HG03095 (cell line): Measurements from ENCODE around the gene ATG4C.

Experiments used
- ATAC-seq: cut with Tn5 transposase; IDR thresholded peaks from one replicate; pipeline ENCODE4 v1.9.1; 2021; ENCODE audit warnings: moderate library complexity; ENCODE audit not compliant: unreplicated experiment

Gene ATG4C

DNA sequence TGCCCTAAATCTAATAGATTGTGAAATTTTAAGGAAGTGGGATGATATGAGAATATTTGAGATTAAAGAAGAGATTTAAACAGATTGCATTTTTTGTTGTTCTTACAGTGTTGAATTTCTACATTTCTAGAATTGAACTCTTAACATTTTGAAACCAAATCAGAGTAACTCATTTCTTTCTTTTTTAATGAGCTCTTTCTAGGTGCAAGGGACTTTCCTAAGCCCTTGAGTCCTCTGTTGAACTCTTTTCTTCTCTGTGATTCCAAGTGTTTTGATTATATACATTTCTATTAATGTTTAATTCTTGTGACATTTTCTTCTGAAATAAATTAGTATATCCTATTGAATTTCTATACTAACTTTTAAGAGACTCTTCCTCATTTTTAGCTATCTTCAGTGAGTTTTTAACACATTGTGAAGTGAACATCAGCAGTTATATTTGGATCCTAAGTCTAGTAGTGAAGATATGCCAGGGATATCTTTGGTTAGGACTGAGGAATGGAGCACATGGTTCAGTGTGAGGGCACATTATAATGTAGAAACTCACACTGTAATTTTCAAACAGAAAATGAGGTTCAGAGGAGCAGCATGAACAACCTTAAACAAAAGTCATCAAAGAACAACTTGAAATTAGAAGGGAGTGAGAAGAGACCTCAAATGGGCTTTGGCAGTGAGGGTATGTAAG lies 53.1 kb downstream of the ATG4C start:
- no peak for ATAC-seq

DNA sequence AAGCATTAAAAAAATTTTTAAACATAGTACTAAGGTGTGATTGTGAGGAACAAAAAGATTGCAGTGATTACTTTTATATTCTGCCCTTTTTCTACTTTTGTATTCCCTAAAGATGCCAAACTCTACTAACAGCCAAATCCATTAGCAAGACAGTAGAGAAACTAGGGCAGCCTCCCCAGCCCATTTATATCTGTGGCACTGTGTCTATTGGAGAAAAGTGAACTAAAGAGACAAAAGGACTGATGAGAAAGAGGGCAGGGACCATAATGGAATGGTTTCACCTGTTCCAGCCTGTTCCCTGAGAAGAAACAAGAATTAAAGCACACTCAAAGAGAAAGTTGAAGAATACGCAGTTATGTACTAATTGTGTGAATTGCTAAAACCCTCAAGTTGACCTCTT lies 56.6 kb downstream of the ATG4C start:
- no peak for ATAC-seq

DNA sequence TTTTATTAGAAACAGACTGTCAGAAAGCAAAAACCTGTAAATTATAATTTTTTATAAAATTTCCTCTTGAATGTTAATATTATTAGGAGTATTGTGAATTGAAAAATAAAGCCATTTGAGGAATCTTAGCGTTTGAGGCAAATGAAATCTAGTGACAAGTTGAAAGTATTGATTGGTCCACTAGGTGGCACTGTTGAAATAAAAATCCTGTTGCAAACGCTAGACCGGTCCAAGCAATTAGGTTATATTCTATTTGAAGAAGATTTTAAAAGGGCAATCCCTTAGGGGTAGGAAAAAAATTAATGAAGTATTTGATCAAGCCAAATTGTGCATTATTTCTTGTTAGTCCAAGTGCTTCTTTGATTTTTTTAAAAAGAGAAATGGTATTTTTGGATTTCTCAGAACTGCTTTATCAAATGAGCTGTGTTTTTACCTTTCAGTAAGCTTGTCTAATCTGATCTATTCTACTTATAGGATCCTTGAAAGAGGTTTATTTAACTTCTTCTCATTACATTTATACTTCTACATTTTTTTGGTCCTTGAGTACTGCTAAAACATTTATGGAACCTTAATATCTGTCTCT lies 57.7 kb downstream of the ATG4C start:
- ATAC-seq = peak; percentile 72

DNA sequence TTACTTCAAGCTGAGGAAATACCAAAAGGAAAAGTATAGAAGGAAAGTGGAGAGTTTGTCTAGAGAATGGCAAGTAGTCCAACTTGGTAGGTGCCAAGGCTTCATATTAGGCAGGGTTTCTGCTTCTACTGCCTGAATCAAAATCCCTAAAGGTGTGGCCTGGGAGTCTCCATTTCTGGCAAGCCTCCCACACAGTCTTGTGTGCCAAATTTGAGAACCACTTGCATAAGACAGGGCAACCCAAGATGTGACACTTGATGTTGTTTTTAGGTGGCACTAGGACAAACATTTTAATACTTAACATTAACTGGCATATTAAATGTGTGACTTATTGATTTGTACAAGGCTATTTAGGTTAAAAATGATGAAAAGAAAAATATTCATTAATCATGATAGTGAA lies 60.1 kb downstream of the ATG4C start:
- ATAC-seq = no peak

DNA sequence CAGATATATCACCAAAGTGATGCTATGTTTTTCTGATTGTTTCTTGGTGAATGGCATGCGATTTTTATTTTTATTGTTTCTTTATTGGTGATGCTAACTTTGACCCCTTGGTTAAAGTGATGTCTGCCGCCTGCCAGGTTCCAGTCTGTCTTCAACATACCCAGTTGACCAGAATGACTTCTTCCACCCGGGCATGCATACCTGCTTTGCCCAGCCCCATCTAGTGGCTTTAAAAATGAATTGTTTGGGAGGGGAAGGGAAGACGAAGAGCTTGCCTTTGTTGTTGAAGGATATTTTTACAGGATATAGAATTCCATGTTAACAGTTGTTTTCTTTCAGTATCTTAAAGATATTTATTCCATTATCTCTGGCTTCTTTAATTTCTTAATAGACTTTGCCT lies 65.1 kb downstream of the ATG4C start:
- ATAC-seq = no peak

DNA sequence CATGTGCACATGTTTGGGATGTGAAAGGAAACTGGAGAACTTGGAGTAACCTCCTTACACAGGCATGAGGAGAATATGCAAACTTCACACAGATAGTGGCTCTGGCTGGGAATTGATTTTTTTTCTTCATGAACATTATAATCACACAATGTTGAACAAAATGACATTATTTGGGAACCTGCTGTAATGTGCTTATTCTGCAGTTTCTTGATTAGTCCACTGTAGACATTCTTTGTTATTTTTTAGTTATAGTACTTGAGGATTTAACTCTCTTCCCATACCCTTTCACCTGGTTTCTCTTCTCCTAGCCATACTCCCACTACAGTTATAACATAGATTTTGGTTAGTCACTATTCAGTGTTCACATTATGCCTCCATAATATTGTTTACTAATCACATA lies 68.3 kb downstream of the ATG4C start:
- no peak for ATAC-seq

DNA sequence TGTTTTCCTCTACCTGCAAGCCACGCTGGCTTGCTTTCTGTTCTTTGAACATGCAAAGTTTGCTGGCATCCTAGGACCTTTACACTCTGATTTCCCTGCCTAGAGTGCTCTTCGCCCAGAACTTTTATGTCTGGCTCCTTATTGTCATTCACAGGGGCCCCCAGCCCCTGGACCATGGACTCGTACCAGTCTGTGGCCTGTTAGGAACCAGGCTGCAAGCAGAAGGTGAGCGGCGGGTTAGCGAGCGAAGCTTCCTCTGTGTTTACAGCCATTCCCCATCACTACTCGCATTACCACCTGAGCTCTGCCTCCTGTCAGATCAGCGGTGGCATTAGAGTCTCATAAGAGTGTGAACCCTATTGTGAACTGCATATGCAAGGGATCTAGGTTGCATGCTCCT lies 73.0 kb downstream of the ATG4C start:
- ATAC-seq = no peak

DNA sequence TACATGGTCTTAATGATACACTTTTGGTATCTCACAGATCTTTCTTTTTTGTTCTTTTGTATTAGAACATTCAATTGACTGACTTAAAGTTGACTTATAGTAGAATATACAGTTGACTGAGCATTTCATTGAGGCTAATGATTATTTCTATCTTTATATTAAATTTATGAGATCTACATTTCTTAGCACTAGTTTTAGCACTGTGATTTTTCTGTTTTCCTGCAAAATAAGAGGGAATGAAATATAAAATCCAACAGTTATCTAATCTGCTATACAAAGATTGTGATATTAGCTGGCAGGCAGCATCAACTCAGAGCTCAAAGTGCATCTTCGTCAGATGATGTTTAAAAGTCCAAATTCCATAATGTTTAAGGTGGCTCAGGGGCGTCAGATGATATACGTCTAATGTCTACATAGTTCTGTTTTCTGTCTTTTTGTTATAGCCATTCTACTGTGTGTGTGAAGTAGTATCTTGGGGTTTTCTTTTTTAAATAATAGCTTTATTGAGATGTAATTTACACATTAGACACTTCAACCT lies 85.4 kb downstream of the ATG4C start:
- no peak for ATAC-seq

DNA sequence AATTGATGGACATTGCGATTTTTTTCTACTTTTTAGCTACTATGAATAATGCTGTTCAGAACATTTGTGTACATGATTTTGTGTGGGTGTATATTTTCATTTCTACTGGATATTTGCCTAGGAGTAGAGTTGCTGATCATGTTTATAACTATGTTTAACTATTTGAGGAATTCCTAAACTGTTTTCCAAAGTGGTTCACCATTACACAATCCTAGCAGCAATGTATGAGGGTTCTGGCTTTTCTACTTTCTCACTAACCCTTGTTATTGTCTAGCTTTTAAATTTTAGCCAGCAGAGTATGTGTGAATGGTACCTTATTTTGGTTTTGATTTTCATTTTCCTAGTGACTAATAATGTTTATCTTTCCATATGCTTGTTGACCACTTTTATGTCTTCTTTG lies 86.2 kb downstream of the ATG4C start:
- ATAC-seq = no peak

DNA sequence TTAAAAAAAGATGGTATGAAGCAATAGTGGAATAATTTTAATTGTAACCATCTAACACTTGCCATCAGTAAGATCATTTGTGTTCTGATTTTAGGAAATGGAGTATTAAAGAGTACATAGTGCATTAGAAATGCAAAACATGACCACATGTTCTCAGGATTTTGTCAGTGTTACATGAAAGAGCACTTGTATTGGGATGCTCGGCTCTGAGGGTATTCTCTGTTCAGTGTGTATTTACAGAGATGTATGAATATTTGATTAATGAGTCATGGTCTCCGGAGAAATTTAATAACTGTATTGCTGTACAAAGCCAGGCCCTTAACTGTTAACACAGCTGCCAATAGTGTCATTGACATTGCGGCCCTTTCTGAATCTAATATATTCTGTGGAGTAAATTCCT lies 91.7 kb downstream of the ATG4C start:
- no peak for ATAC-seq

DNA sequence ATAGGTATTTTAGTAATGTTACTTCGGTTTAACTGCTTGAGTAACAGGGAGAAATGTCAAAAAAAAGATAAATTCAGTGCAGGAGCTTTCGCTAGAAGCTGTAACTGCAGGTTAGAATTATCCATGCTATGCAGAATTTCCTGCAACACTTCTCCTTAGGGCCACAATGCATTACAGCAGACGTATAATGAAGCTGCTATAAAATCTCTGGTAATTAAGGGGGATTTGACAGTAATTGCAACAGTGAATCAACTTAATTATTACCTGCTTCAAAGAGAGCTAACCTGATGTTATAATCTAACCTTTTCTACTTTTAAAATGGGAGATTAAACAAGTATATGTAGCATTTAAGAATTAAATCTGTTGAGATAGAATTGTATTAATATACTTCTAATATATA lies 92.6 kb downstream of the ATG4C start:
- no peak for ATAC-seq

DNA sequence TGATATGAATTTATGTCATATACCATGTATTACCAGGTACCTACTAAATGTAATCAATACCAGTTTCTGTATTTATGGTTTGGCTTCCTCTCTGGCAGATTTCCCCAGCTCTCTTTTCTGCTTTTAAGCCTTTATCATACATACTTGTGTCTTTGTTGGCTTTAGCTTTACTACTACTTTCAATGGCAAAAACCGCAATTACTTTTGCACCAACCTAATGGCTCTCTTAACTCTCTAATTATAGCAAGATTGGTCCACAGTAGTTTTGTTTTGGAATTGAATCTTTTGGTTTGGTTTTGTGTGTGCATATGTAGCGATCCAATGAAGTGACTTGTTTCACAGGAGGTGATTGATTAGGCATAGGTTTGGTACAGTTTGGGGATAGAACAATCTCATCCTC lies 93.6 kb downstream of the ATG4C start:
- no peak for ATAC-seq

DNA sequence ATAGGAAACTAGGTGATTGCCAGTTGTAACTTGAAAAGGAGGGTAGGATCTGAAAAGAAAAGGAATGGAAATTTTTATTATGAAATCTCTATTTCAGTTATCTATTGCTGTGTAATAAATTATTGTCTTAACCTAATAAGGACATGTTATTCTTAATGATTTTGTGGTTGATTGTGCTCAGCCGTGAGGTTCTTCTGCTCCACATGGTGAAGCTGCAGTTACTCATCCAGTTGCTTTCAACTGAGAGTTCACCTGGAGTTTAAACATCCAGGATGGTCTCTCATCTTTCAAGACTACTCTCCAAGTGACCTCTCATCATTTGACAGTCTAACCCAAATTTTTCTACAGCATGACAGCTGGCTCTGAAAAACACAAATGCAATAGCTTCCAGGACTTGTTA lies 96.0 kb downstream of the ATG4C start:
- no peak for ATAC-seq

DNA sequence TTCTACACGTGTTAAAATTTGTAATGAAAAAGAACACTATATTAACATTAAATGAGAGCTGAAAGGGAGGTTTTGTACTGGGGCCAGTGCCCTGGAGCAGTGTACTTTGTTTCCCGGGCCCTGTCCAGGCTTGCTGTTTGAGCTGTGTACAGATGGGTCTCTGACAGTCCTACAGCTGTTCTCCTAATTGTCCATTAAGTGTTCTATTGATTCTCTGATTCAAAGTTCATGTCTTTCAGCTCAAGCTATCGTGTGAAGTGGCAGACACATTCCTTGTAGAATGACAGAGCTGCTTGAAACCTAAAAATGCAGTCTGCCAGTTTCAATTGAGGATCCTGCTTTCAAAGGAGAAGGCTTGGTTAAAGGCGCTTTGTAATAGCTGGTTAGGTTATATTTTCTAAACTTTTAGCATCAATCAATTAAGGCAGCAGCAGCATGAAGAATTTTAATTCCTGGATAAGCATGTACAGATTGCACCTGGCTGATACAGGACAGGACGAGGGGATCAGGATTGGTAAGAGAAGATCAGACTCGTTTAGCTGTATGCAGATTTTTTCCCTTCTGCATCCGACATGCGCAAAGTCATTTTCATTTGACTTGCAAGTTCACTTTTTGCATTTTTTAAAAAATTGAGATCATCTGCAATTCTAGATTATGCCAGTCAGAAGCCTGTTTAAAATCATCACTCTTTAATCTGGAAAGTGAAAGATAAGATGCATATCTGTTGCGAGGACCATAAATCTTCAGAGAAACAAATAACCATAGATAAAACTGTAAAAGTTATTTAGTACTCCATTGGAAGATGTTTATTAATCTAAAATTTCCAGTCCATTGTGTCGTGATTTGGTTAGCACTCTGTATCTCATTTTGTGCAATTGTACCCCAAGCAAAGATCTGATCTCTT lies 98.5 kb downstream of the ATG4C start:
- no peak for ATAC-seq

DNA sequence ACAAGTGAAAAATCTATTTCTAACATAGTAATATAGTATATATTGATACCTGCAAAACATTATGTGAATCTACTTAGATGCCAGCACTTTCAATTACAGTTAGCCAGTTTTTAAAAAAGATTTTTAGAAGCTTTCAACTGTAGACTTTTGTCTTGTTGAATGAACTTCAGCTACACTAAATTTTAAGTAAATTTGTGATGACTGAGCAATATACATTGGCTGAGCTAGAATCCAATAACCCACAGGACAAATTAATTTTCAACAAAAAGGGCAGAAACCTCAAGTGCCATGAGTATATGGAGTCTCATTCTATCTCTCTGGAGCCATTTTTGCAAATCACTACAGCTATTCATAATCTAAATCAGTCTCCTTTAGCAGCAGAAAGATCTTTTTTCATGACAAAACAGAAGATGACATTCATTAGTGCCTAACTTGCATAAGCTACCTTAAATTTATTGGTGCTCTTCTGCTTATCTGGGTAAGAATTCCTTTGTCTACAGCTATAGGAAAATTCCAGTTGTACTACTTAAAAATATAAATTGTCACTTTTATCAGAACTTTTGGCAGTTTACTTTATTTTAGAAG lies 100.3 kb downstream of the ATG4C start:
- ATAC-seq = no peak

DNA sequence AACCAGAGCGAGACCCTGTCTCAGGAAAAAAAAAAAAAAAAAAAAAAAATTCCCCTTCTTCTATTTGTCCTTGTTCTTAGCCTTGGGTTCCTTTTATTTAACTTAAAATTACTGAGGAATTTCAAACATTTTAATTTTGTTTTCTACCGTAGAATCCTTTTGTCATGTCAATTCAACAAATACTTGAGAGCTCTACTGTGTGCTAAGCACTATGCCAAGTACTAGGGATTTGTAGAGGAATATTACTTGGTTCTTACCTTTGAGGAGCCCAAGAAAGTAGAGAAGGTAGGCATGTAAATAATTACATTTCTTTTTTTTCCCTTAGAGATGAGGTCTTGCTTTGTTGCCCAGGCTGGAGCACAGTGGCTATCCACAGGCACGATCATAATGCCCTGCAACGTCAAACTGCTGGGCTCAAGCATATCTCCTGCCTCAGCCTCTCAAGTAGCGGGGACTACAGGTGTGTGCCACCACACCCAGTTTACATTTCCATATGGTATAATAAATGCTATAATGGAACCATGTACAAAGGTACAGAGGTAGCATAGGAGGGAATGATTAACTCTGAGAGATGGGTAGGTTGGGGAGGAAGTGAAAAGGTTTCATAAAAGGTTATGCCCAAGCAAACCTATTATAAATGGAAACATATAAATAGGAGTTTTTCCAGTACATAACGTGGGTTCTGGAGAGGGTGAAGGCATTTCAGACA lies 104.0 kb downstream of the ATG4C start:
- no peak for ATAC-seq

DNA sequence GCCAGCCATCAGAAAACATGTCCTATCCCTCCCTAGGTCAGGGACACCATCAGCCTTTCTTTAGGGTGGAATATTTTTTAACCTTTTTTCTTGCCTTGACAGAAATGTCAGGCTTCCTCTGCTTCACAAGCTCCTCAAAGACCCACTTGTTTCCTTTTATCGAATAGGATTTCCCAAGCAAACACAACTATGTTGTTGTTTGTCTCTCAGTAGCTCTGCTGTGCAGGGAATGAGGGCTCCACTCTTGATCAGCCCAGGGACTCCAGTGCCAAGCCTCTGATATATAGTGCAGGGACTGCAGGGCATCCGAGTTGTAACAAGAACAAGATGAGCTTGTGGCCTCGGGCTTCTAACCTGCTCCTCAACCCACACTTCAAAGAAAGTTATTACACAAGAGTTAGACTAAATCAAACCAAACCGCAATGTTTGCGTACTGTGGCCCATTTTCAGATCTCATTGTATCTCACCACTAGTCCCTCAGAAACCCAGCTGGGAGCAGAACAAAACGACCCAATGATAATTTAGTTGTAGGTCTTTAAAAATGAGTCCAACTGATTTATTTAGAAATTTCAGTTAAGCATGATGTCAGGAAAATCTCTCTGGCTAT lies 108.1 kb downstream of the ATG4C start:
- ATAC-seq = no peak

DNA sequence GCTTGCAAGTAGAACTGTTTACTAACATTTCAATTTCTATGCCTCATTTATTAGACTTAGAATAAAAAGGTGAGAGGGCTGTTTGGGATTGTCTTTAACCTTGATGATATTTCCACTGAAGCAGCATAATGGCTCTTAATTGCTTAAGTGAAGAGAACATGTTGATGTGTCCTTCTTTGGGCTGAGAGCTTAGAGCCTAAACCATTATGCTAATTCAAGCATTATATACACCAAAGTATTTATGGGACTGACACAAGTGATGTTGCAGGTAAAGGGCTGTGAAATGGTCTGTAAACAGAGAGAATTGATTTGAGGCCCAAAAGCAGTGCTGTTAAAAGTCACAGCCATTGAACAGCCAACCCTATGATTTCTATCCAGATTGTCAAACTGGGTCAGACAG lies 113.9 kb downstream of the ATG4C start:
- no peak for ATAC-seq

DNA sequence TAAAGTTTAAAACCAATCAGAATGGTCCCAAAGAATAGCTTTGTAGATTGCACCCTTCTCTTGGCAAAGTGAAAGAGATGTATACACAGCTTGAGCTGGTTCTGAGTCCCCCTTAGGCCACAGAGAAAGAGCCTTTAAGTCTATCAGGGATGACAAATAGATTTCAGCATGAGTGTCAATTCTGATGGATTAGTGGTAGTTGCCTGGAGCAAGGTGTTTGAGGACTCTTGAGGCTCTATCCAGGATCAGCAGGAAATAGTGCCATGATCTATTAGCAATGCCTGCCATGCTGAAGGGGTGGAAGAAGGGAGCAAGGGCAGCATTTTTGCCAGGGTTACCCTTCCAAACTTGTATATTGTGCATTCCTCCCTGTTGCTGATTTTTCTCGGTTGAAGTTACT lies 116.6 kb downstream of the ATG4C start:
- ATAC-seq = no peak

DNA sequence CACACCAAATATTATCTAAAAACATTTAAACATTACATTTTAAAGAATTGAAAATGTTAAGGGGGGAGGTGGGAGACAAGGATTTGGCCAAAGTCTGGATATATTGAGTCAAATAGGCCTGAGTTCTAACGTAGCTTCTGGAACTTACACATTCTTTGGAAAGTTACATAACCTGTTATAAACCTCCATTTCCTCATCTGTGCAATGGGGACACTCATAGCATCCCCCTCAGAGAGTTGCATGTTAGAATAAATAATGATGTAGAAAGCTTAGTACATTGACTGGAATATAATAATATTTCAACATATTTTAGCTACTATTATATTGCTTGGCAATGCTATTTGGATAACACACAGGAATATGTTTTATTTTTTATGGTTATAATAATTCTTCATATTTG lies 117.7 kb downstream of the ATG4C start:
- ATAC-seq = no peak
